GM12865 (cell line): ENCODE results near the gene ASTL.

Source experiments
- DNase-seq: peaks from one replicate; pipeline ENCODE4 v3.0.0; 2010; ENCODE audit warnings: low read depth
- H3K4me3 ChIP-seq: 2 replicates; pipeline ENCODE4 v1.5.1; 2011; ENCODE audit warnings: mild to moderate bottlenecking, low read depth, low read length, control low read depth
- TF ChIP-seq, protein P1 (sequence below): IDR thresholded peaks from 2 replicates; pipeline ENCODE4 v1.5.1; 2011; ENCODE audit warnings: low read length, control low read depth, low read depth, inconsistent platforms; ENCODE audit not compliant: insufficient read depth; ENCODE audit errors: missing control alignments

ASTL gene

DNA sequence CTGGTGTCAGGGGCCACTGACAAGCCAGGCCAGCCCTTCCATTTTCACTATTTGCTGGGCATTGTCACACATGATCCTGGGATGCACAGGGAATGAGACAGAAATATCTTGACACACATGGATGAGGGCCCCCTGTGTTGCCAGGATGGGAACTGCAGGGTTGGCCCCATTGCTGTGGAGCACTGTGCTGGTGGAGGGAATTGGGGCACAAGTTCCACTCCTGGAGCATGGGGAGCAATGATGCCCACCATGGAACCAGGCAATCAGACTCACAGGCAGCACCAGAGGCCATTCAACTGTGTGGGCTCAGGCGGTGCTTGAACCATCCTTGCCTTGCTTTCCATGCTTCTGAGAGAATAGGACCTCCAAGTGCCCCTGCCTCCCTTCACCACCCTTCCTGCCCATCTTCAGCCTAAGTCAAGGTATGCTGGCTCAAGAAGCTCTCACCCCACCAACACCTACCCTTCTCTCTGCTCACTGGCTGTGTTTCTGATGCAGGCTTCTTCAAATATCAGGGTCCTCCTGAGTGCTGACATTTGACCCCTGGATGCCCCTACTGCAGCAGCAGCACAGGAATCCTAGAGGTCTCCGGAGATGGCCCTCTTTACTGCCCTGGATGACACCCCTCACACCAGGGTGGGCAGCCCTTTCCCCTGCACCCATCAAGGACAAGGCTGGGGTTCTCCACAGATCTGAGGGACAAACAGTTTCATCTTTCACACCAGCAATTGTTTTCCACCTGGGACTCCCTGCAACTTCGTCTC is 33.0 kb downstream of the ASTL start:
- no peak for DNase-seq
- no peak overlapping the region for H3K4me3 ChIP-seq

DNA sequence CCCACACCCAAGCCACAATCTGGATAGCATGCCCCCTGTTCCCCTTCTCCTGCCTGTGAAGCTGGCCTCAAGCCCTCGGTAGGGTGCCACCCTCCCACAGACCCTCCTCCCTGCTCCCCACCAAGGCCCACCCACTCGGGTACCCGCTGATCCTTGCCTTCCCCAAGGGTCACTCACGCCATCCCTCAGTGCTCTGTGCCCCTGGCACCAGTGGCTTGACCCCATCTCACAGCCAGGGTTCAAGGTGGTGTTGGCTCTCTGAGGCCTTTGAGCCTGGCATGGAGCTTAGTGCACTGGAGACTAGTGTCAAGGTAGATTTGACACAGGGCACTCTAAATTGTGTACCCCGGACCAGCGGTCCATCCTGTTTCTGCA is 33.8 kb downstream of the ASTL start:
- TF ChIP-seq, protein P1, sequence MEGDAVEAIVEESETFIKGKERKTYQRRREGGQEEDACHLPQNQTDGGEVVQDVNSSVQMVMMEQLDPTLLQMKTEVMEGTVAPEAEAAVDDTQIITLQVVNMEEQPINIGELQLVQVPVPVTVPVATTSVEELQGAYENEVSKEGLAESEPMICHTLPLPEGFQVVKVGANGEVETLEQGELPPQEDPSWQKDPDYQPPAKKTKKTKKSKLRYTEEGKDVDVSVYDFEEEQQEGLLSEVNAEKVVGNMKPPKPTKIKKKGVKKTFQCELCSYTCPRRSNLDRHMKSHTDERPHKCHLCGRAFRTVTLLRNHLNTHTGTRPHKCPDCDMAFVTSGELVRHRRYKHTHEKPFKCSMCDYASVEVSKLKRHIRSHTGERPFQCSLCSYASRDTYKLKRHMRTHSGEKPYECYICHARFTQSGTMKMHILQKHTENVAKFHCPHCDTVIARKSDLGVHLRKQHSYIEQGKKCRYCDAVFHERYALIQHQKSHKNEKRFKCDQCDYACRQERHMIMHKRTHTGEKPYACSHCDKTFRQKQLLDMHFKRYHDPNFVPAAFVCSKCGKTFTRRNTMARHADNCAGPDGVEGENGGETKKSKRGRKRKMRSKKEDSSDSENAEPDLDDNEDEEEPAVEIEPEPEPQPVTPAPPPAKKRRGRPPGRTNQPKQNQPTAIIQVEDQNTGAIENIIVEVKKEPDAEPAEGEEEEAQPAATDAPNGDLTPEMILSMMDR = no peak
- H3K4me3 ChIP-seq = no peak overlapping the region
- no peak for DNase-seq

More for the DNA sequence above, 33.0 kb downstream of the ASTL start:
- TF ChIP-seq, protein P1 = no peak

DNA sequence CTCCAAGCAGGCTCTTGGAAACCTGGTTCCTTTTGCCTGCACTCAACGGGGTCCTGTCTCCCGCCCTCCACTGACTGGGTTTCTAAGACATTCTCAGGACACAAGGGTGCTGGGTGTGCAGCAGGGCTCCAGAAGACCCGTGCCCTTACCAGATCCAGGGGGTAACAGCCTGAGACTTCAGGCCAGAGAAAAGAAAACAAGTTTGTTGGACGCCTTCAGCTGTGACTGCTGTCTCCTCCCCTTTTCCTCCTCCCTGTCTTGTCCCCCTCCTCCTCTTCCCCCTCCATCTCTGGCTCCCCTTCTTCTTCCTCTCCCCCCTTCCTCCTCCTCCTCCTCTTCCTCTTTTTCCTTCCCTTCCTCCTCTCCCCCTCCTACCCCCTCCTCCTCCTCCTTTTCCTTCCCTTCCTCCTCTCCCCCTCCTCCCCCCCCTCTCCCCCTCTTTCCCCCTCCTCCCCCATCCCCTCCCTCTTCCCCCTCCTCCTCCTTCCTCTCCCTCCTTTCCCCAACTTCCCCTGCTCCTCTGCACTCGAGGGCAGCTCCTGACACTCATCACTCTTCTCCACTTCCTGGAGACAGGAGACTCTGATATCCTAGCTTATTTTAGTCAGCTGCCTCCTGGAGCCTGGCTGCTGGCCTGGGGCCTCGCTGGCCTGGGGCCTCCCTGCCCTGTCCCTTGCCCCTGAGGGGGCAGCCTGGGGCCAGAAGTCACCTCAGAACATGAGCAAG is 34.4 kb downstream of the ASTL start:
- TF ChIP-seq, protein P1 = no peak
- no peak for DNase-seq
- no peak overlapping the region for H3K4me3 ChIP-seq

DNA sequence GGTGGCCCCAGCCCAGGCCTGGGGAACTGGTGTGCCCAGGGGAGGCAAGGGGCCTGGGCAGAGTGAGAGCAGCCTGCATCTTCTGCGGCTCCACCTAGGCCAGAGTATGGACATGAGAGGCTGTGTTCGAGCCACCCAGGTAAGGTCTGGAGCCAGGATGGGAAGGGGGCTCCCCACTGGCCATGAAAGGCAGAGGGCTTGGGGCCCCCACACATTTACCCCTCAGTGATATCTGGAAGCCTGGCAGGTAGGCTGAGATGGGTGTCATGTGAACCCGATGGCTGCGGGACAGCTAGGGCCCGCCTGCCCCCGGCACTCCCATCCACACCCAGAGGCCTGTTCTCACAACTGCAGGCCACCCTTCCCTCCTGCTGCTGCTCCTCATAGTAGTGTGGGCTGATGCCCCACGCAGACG is 35.1 kb downstream of the ASTL start:
- DNase-seq = no peak
- TF ChIP-seq, protein P1 = no peak
- H3K4me3 ChIP-seq = no peak overlapping the region

DNA sequence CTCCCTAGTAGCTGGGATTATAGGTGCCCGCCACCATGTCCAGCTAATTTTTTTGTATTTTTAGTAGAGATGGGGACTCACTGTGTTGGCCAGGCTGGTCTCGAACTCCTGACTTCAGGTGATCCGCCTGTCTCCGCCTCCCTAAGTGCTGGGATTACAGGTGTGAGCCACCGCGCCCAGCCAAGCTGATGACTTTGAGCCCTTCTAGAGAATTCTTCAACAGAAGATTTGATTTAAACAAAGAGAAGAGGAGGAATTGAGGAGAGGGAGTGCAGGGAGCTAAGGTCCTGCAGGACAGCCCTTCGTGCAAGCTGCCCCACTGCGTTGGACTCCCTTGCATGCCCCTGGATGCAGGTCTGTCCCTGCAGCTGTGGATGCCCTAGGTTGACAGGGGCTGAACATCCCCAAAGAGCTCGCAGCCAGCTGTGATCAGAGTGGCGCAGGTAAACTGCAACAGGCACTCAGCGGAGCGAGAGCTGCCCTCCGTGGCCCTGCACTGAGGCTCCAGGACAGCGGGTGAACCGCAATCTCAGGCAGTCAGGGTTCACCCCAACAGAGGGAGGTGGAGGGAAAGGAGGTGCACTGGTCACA is 35.6 kb downstream of the ASTL start:
- no peak for DNase-seq

DNA sequence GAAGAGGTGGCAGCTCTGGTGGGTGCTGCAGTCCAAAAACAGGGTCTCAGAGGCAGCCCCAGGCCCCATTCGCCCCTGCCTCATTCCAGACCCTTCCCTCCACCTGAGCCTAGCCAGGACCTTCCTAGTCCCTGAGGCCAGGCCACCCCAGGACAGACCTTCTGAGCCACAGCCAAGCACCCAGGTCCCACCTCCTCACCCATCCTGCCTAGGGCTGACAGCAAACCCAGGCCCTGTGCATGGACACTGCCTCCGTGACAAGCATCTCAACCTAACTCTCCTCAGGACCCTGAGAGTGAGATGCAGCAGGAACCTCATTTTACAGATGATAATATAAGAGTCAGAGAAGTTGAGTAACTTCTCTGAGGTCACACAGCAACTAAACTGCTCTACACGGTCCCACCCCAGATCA is 37.4 kb downstream of the ASTL start:
- no peak overlapping the region for H3K4me3 ChIP-seq
- TF ChIP-seq, protein P1 = no peak
- DNase-seq = no peak

More for the DNA sequence above, 35.6 kb downstream of the ASTL start:
- TF ChIP-seq, protein P1 = no peak
- H3K4me3 ChIP-seq = no peak overlapping the region
